PC-3 (cell line): ENCODE measurements around the gene MAGI1.

Experiments
- EZH2 ChIP-seq: fragments of 300-600 bp; sonication (generic); IDR thresholded peaks from one replicate; pipeline ENCODE4 v1.6.1; 2017; ENCODE audit warnings: antibody characterized with exemption, mild to moderate bottlenecking, low read length; ENCODE audit not compliant: unreplicated experiment
- TF ChIP-seq, protein P1 (sequence below): fragments of 300-600 bp; sonication (generic); conservative IDR thresholded peaks from 2 replicates; pipeline ENCODE4 v1.5.1; 2017; ENCODE audit warnings: antibody characterized with exemption, low read depth, mild to moderate bottlenecking, low read length

DNA sequence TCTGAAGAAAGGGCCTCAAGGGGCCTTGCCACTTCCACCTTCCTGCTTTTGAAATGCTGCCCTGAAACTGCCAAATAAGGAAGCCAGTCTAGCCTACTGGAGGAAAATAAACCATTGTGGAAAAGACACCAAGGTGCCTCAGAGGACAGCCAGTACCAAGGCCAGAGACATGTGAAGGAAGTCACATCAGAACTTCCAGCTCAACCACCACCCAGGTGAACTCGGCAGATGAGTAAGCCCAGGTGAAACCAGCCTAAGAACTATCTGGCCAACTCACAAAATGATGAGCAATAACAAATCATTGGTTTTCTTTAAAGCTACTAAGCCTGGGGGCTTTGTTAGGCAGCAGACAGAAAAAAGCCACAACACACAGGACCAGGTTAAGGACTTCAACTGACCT, 103.0 kb downstream of the MAGI1 start:
- TF ChIP-seq, protein P1, sequence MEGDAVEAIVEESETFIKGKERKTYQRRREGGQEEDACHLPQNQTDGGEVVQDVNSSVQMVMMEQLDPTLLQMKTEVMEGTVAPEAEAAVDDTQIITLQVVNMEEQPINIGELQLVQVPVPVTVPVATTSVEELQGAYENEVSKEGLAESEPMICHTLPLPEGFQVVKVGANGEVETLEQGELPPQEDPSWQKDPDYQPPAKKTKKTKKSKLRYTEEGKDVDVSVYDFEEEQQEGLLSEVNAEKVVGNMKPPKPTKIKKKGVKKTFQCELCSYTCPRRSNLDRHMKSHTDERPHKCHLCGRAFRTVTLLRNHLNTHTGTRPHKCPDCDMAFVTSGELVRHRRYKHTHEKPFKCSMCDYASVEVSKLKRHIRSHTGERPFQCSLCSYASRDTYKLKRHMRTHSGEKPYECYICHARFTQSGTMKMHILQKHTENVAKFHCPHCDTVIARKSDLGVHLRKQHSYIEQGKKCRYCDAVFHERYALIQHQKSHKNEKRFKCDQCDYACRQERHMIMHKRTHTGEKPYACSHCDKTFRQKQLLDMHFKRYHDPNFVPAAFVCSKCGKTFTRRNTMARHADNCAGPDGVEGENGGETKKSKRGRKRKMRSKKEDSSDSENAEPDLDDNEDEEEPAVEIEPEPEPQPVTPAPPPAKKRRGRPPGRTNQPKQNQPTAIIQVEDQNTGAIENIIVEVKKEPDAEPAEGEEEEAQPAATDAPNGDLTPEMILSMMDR = no peak
- no peak for TF ChIP-seq EZH2
